Measurements from ENCODE around the gene TMEM259. TPM values are rescaled to one million over a fixed set of nuclear protein-coding genes. Genes with fewer than 3 reads are reported as not detected.

TMEM259 gene
- total RNA-seq, 1 donor from 2014 or later = 122 TPM

Other genes with a start within 250 kb of the TMEM259 start
- gene PTBP1, start 223.7 kb downstream of the TMEM259 start, total RNA-seq = 58.1 TPM
- gene PLPPR3, start 199.2 kb downstream of the TMEM259 start, total RNA-seq = not detected
- gene AZU1, start 193.3 kb downstream of the TMEM259 start, total RNA-seq = not detected
- not detected for gene PRTN3, start 180.1 kb downstream of the TMEM259 start, total RNA-seq
- 1.5 TPM for gene ELANE, start 168.8 kb downstream of the TMEM259 start, total RNA-seq
- 252 TPM for gene CFD, start 161.5 kb downstream of the TMEM259 start, total RNA-seq
- 23.7 TPM for gene MED16, start 127.9 kb downstream of the TMEM259 start, total RNA-seq
- gene RNU6-9, start 127.6 kb downstream of the TMEM259 start, total RNA-seq = not detected
- gene R3HDM4, start 107.9 kb downstream of the TMEM259 start, total RNA-seq = 20.0 TPM
- gene KISS1R, start 103.8 kb downstream of the TMEM259 start, total RNA-seq = not detected
- 5.7 TPM for gene ARID3A, start 95.1 kb downstream of the TMEM259 start, total RNA-seq
- gene WDR18, start 36.8 kb downstream of the TMEM259 start, total RNA-seq = 20.4 TPM
- not detected for gene GRIN3B, start 20.7 kb downstream of the TMEM259 start, total RNA-seq
- not detected for gene RNU6-2, start 399 bp upstream of the TMEM259 start, total RNA-seq
- 94.0 TPM for gene CNN2, start 5.5 kb upstream of the TMEM259 start, total RNA-seq
- 9.4 TPM for gene ABCA7, start 19.0 kb upstream of the TMEM259 start, total RNA-seq
- gene ARHGAP45, start 46.0 kb upstream of the TMEM259 start, total RNA-seq = 6.0 TPM
- gene POLR2E, start 74.3 kb upstream of the TMEM259 start, total RNA-seq = 148 TPM
- gene GPX4, start 82.9 kb upstream of the TMEM259 start, total RNA-seq = 337 TPM
- 18.7 TPM for gene SBNO2, start 153.1 kb upstream of the TMEM259 start, total RNA-seq
- 66.2 TPM for gene STK11, start 184.7 kb upstream of the TMEM259 start, total RNA-seq
- 1.2 TPM for gene CBARP, start 216.9 kb upstream of the TMEM259 start, total RNA-seq
- 686 TPM for gene ATP5F1D, start 220.6 kb upstream of the TMEM259 start, total RNA-seq
- gene MIDN, start 227.5 kb upstream of the TMEM259 start, total RNA-seq = 59.7 TPM
- gene CIRBP, start 248.2 kb upstream of the TMEM259 start, total RNA-seq = 248 TPM

Measured in left ventricle myocardium superior (tissue), 1 donor.